ENCODE data around the gene SUSD5.

SUSD5 gene

DNA sequence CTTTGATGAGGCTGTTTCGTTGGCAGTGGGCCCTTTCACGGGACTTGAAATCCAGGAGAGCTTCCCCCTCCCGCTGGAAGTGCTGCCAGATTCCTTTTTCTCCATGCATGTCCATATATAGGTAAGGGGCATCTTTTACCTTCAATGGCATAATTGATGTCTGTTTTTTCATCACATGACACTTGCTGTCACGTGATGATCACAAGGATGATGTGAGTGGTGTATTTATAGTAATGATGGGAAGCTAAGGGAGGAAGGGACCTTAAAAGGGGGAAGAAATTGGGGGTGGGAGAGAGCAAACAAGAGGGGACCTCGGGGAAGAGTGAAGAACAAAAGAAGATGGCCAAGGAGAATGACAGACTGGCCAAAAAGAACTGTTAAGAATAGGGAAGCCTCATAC, 11.3 kb upstream of the SUSD5 start:
- Histone ChIP-seq H3K4me1 (ENCODE audit: control insufficient read depth, insufficient read depth, low read length) (no peaks in the 10 kb centered on the region), H3K9me3 (ENCODE audit: control insufficient read depth in 2 of 2, low read length in 2 of 2) (no peaks in the 10 kb centered on the region), H3K27ac (ENCODE audit: low read length) (no peak overlapping the region), H3K4me3 (ENCODE audit: low read length in 2 of 2) (no peak overlapping the region), H3K9ac (ENCODE audit: low read length in 2 of 2) (no peak overlapping the region), H3K36me3 (ENCODE audit: control insufficient read depth in 2 of 2, insufficient read depth in 2 of 2, low read length in 2 of 2) (no peaks in the 10 kb centered on the region), H3K27me3 (ENCODE audit: control insufficient read depth in 1 of 2, insufficient read depth in 2 of 2, low read length in 2 of 2) (no peaks in the 10 kb centered on the region)

DNA sequence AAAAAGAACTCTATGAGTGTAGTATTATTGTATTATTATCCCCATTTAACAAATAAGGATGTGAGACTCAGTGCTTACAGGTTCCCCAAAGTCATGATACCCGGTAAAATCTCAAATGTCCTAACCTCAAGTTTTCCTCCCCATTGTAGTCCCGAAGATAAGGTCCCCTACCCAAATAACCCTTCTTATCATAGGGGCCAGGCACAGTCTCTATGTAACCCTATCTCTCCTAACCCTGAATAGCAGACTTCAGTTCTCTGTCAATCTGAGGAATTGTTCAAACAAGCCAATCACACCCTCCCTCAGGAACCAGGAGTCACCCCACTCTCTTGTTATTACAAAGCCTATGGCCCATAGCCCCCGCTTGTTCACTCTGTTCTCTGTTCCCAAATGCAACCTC, 10.5 kb upstream of the SUSD5 start:
- no peak overlapping the region for H3K9ac ChIP-seq (ENCODE audit: low read length in 2 of 2)
- no peaks in the 10 kb centered on the region for H3K9me3 ChIP-seq (ENCODE audit: control insufficient read depth in 2 of 2, low read length in 2 of 2)
- H3K4me1 ChIP-seq (ENCODE audit: control insufficient read depth, insufficient read depth, low read length): no peaks in the 10 kb centered on the region
- H3K4me3 ChIP-seq (ENCODE audit: low read length in 2 of 2): no peak overlapping the region
- H3K36me3 ChIP-seq (ENCODE audit: control insufficient read depth in 2 of 2, insufficient read depth in 2 of 2, low read length in 2 of 2): no peaks in the 10 kb centered on the region
- H3K27ac ChIP-seq (ENCODE audit: low read length): no peak overlapping the region
- no peaks in the 10 kb centered on the region for H3K27me3 ChIP-seq (ENCODE audit: control insufficient read depth in 1 of 2, insufficient read depth in 2 of 2, low read length in 2 of 2)

DNA sequence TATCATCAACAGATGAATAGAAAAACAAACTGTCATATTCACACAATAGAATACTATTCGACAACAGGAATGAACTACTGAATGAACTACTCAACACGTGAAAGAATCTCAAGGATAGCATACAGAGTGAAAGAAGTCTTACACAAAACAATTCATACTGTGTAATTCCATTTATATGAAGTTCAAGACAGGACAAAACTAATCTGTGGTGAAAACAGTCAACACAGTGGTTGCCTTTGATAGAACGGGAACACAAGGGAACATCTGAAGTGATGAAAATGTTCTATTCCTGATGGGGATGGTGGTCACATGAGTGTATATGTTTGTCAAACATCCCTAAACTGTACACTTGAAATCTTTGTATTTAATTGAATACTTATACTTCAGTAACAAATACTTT, 2.6 kb upstream of the SUSD5 start:
- Histone ChIP-seq H3K36me3 (ENCODE audit: control insufficient read depth in 2 of 2, insufficient read depth in 2 of 2, low read length in 2 of 2) (no peaks in the 10 kb centered on the region), H3K4me1 (ENCODE audit: control insufficient read depth, insufficient read depth, low read length) (peaks cover 7% of the 10 kb centered on the region), H3K27ac (ENCODE audit: low read length) (no peak overlapping the region), H3K27me3 (ENCODE audit: control insufficient read depth in 1 of 2, insufficient read depth in 2 of 2, low read length in 2 of 2) (peaks cover 10 to 13% of the 10 kb centered on the region in 2 donors), H3K9me3 (ENCODE audit: control insufficient read depth in 2 of 2, low read length in 2 of 2) (no peaks in the 10 kb centered on the region), H3K4me3 (ENCODE audit: low read length in 2 of 2) (no peak overlapping the region), H3K9ac (ENCODE audit: low read length in 2 of 2) (no peak overlapping the region)

DNA sequence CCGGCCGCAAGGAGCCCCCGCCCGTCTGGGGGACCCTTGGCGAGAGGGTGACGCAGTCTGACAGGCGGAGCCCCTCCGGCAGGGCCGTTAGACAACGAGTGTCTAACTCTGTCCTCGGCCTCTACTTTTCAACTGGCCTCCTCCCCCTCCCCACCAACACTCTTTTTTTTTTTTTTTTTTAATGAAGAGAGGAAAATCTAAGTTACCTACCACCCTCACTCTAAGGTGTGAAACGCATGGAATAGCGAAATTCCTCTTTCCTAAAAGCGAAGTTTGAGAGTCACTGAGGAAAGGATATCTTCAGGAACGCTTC, 521 bp upstream of the SUSD5 start:
- Histone ChIP-seq H3K9me3 (ENCODE audit: control insufficient read depth in 2 of 2, low read length in 2 of 2) (no peaks in the 10 kb centered on the region), H3K27ac (ENCODE audit: low read length) (no peak overlapping the region), H3K27me3 (ENCODE audit: control insufficient read depth in 1 of 2, insufficient read depth in 2 of 2, low read length in 2 of 2) (peaks cover 10 to 13% of the 10 kb centered on the region in 2 donors), H3K36me3 (ENCODE audit: control insufficient read depth in 2 of 2, insufficient read depth in 2 of 2, low read length in 2 of 2) (no peaks in the 10 kb centered on the region), H3K4me3 (ENCODE audit: low read length in 2 of 2) (peak overlapping the region; percentile 12 to 61), H3K9ac (ENCODE audit: low read length in 2 of 2) (no peak overlapping the region), H3K4me1 (ENCODE audit: control insufficient read depth, insufficient read depth, low read length) (peaks cover 7% of the 10 kb centered on the region)

- H3K27ac ChIP-seq (ENCODE audit: low read length): no peak overlapping the region
- H3K36me3 ChIP-seq (ENCODE audit: control insufficient read depth in 2 of 2, insufficient read depth in 2 of 2, low read length in 2 of 2): no peaks in the 10 kb centered on the region
- no peaks in the 10 kb centered on the region for H3K9me3 ChIP-seq (ENCODE audit: control insufficient read depth in 2 of 2, low read length in 2 of 2)
- peak overlapping the region; percentile 53 to 61 for H3K4me3 ChIP-seq (ENCODE audit: low read length in 2 of 2)
- no peak overlapping the region for H3K9ac ChIP-seq (ENCODE audit: low read length in 2 of 2)
- peaks cover 7% of the 10 kb centered on the region for H3K4me1 ChIP-seq (ENCODE audit: control insufficient read depth, insufficient read depth, low read length)
- H3K27me3 ChIP-seq (ENCODE audit: control insufficient read depth in 1 of 2, insufficient read depth in 2 of 2, low read length in 2 of 2): peaks cover 10 to 13% of the 10 kb centered on the region in 2 donors
These were observed 654 bp downstream of the SUSD5 start for GRCh38 chr3:33217866-33218445.

DNA sequence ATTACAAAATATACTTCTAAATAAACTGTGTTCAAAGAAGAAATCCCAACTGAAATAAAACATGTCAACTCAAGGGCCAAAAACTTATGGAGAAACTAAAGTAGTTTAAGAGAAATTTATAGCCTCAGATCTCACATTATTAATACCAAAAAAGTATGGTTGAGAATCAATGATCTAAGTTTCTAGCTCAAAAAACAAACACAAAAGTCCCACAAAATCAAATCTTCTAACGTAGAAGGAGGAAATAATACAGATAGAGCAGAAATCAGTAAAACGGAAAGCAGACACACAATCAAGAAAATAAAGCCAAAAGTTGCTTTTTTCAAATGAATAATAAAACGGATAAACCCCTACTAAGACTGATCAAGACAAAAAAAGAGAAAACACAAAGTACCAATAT, 2.9 kb downstream of the SUSD5 start:
- no peak overlapping the region for H3K4me3 ChIP-seq (ENCODE audit: low read length in 2 of 2)
- no peaks in the 10 kb centered on the region for H3K36me3 ChIP-seq (ENCODE audit: control insufficient read depth in 2 of 2, insufficient read depth in 2 of 2, low read length in 2 of 2)
- H3K4me1 ChIP-seq (ENCODE audit: control insufficient read depth, insufficient read depth, low read length): peaks cover 7% of the 10 kb centered on the region
- H3K27me3 ChIP-seq (ENCODE audit: control insufficient read depth in 1 of 2, insufficient read depth in 2 of 2, low read length in 2 of 2): peaks cover 10 to 13% of the 10 kb centered on the region in 2 donors
- no peaks in the 10 kb centered on the region for H3K9me3 ChIP-seq (ENCODE audit: control insufficient read depth in 2 of 2, low read length in 2 of 2)
- no peak overlapping the region for H3K27ac ChIP-seq (ENCODE audit: low read length)
- H3K9ac ChIP-seq (ENCODE audit: low read length in 2 of 2): no peak overlapping the region

DNA sequence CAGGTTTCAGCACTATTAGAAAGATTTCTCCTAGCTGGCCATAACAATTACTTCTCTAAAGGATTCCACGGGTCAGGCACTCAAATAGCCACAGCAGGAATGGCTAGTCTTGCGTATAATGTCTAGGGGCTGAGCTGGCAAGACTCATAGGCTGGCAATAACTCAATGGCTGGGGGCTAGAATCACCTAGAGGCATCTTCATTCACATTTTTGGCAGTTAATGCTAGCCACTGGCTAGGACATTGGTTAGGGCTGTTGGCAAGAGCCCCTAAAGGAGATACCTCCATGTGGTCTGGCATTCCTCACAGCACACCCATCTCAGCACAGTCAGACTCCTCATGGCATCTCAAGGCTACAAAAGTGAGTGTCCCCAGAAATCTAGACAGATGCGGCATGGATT, 6.2 kb downstream of the SUSD5 start:
- no peak overlapping the region for H3K9ac ChIP-seq (ENCODE audit: low read length in 2 of 2)
- H3K4me1 ChIP-seq (ENCODE audit: control insufficient read depth, insufficient read depth, low read length): no peaks in the 10 kb centered on the region
- no peaks in the 10 kb centered on the region for H3K36me3 ChIP-seq (ENCODE audit: control insufficient read depth in 2 of 2, insufficient read depth in 2 of 2, low read length in 2 of 2)

GRCh38 chr3:33211444-33211843, 7.2 kb downstream of the SUSD5 start:
- H3K4me3 ChIP-seq (ENCODE audit: low read length in 2 of 2): no peak overlapping the region
- no peak overlapping the region for H3K9ac ChIP-seq (ENCODE audit: low read length in 2 of 2)
- no peak overlapping the region for H3K27ac ChIP-seq (ENCODE audit: low read length)
- H3K9me3 ChIP-seq (ENCODE audit: control insufficient read depth in 2 of 2, low read length in 2 of 2): peaks cover 7 to 9% of the 10 kb centered on the region in 2 donors
- H3K4me1 ChIP-seq (ENCODE audit: control insufficient read depth, insufficient read depth, low read length): no peaks in the 10 kb centered on the region
- H3K27me3 ChIP-seq (ENCODE audit: control insufficient read depth in 1 of 2, insufficient read depth in 2 of 2, low read length in 2 of 2): no peaks in the 10 kb centered on the region
- H3K36me3 ChIP-seq (ENCODE audit: control insufficient read depth in 2 of 2, insufficient read depth in 2 of 2, low read length in 2 of 2): no peaks in the 10 kb centered on the region

More for the DNA sequence above, 6.2 kb downstream of the SUSD5 start:
- H3K9me3 ChIP-seq (ENCODE audit: control insufficient read depth in 2 of 2, low read length in 2 of 2): peaks cover 7 to 9% of the 10 kb centered on the region in 2 donors
- H3K27me3 ChIP-seq (ENCODE audit: control insufficient read depth in 1 of 2, insufficient read depth in 2 of 2, low read length in 2 of 2): peaks cover 0 to 2% of the 10 kb centered on the region in 2 donors
- H3K27ac ChIP-seq (ENCODE audit: low read length): no peak overlapping the region
- H3K4me3 ChIP-seq (ENCODE audit: low read length in 2 of 2): no peak overlapping the region

DNA sequence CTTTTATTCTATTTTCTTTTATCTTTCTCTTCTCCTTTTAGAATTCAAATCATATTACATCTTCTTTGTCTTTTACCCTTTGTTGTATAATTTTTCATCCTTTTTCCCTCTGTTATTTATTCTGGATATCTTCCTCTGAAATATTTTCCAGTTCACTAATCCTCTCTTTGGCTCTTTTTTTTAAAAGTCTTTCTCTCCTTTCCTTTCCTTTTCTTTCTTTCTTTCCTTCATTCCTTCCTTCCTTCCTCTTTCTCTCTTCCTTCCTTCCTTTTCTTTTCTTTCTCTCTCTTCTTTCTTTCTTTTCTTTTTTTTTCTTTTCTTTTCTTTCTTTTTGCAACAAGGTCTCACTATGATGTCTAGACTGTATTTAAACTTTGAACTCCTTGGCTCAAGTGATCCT, 9.3 kb downstream of the SUSD5 start:
- Histone ChIP-seq H3K27ac (ENCODE audit: low read length) (no peak overlapping the region), H3K4me3 (ENCODE audit: low read length in 2 of 2) (no peak overlapping the region), H3K27me3 (ENCODE audit: control insufficient read depth in 1 of 2, insufficient read depth in 2 of 2, low read length in 2 of 2) (no peaks in the 10 kb centered on the region), H3K36me3 (ENCODE audit: control insufficient read depth in 2 of 2, insufficient read depth in 2 of 2, low read length in 2 of 2) (no peaks in the 10 kb centered on the region), H3K4me1 (ENCODE audit: control insufficient read depth, insufficient read depth, low read length) (no peaks in the 10 kb centered on the region), H3K9me3 (ENCODE audit: control insufficient read depth in 2 of 2, low read length in 2 of 2) (peaks cover 7 to 9% of the 10 kb centered on the region in 2 donors), H3K9ac (ENCODE audit: low read length in 2 of 2) (no peak overlapping the region)

DNA sequence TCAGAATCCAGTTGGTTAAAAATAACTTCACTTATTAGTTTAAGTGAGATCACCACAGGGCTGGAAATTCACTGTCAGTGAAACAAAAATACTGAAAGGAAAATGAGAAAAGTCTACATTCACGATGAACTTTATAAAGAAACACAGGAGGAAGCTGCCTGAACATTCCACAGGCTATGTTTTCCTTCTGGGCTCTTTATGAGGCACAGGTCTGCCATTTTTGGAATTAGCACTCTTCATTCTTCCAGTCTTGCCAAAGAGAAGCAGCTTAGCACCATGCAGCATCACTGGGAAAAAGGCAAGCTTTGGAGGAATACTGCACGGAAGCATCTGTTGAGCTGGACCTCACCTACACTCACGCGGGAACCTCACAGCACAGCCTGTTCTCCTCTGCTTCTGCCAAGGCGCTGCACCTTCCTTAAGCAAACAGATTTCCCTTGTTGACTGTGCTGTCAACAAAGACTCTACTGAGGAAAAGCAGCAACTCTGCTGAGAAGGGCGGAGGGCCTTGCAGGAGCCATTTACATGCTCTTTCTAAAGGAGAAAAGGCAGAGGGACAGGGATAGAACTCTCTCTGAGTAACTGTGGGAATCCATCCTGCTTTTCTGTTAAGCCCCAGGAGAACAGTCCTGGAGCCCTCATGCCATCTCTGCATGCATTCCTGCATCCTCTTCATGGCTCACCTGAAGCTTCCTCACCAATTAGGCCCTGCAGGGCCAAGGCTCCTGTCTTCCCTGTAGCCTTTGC, 15.7 kb downstream of the SUSD5 start:
- Histone ChIP-seq H3K27ac (ENCODE audit: low read length) (peak overlapping the region; percentile 53), H3K36me3 (ENCODE audit: control insufficient read depth in 2 of 2, insufficient read depth in 2 of 2, low read length in 2 of 2) (no peaks in the 10 kb centered on the region), H3K4me1 (ENCODE audit: control insufficient read depth, insufficient read depth, low read length) (peaks cover 12% of the 10 kb centered on the region), H3K27me3 (ENCODE audit: control insufficient read depth in 1 of 2, insufficient read depth in 2 of 2, low read length in 2 of 2) (no peaks in the 10 kb centered on the region), H3K9me3 (ENCODE audit: control insufficient read depth in 2 of 2, low read length in 2 of 2) (no peaks in the 10 kb centered on the region), H3K9ac (ENCODE audit: low read length in 2 of 2) (no peak overlapping the region), H3K4me3 (ENCODE audit: low read length in 2 of 2) (peak overlapping the region in 1 of 2 donors; percentile 47)

- Histone ChIP-seq H3K4me1 (ENCODE audit: control insufficient read depth, insufficient read depth, low read length) (peaks cover 12% of the 10 kb centered on the region), H3K36me3 (ENCODE audit: control insufficient read depth in 2 of 2, insufficient read depth in 2 of 2, low read length in 2 of 2) (no peaks in the 10 kb centered on the region), H3K27me3 (ENCODE audit: control insufficient read depth in 1 of 2, insufficient read depth in 2 of 2, low read length in 2 of 2) (no peaks in the 10 kb centered on the region), H3K9ac (ENCODE audit: low read length in 2 of 2) (no peak overlapping the region), H3K27ac (ENCODE audit: low read length) (no peak overlapping the region), H3K9me3 (ENCODE audit: control insufficient read depth in 2 of 2, low read length in 2 of 2) (no peaks in the 10 kb centered on the region), H3K4me3 (ENCODE audit: low read length in 2 of 2) (no peak overlapping the region)
These were observed 17.4 kb downstream of the SUSD5 start for GRCh38 chr3:33201195-33201594.
